COLO668 (cell line): ENCODE measurements around the gene LAMA3.

Experiments used
- DNase-seq: peaks from one replicate; lab custom pipeline; 2025; ENCODE audit not compliant: unreplicated experiment; lab: John Stamatoyannopoulos, UW

Gene LAMA3

GRCh38 chr18:23772327-23773024, 83.2 kb downstream of the LAMA3 start:
- no peak for DNase-seq

DNA sequence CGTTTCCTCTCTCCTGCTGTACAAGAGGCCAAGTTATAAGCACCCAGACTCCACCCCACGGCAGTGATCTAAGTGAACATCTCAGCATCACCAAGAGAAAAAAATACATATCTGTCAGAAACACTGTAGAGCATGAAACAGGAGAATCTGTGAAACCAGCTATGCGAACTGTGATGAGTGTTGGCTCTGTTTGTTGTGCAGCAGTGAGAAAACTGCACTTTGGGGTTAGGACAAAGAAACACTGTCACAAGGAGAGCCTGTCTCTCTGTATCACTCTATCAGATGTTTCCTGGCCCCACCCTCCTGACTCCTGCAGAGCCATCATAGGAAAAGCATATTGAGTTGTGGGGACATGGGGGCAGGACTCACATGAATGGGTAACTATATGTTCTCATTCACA, 87.1 kb downstream of the LAMA3 start:
- no peak for DNase-seq

- no peak for DNase-seq
Observed at GRCh38 chr18:23778828-23779227, 89.6 kb downstream of the LAMA3 start.

DNA sequence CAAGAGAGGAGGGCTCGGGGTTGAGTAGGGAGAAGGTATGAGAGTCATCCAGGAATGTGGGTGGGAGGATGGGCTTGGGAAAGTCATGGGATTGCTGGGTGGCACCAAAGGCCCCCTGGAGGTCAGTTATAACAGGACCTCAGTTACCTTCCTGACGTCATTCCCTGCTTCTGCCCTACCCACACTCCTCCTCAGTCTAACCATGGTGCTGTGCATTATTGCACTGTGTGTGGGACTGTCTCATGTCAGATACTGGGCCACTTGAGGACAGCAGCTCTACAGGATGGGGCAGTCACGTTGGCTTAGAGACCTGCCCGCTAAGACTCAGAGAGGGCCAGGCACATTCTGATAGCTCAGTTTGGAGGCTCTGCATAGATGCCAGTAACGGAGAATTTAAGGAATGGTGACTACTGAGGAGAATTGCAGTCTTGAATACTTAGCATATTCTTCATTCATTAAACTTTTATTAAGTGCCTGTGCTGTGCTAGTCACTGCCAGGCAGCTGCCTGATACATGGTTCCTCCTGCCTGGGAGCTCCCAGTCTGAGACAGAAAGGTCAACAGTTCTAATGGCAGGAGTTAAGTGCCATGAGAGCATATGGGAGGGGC, 90.5 kb downstream of the LAMA3 start:
- DNase-seq: no peak

DNA sequence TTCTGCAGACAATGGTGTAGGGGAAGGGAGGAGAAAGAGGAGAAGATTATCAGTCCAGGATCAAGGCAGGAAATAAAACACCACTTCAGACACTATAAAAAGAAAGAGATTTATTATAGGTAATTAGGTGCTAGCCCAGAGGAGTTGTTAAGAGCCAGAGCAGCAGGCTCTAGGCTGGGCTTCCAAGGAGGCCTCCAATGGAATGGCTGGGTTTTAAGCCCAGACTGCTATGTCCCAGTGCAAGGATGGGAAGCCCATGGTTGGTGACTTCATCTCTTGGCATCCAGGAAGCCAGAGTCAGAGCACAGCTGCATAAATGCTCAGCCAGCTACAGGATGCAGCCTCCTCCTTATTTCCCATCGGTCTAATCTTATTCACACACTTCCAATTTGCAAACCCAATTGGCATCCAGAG, 95.6 kb downstream of the LAMA3 start:
- no peak for DNase-seq

- no peak for DNase-seq
Observed at GRCh38 chr18:23793051-23793450, 103.8 kb downstream of the LAMA3 start.

DNA sequence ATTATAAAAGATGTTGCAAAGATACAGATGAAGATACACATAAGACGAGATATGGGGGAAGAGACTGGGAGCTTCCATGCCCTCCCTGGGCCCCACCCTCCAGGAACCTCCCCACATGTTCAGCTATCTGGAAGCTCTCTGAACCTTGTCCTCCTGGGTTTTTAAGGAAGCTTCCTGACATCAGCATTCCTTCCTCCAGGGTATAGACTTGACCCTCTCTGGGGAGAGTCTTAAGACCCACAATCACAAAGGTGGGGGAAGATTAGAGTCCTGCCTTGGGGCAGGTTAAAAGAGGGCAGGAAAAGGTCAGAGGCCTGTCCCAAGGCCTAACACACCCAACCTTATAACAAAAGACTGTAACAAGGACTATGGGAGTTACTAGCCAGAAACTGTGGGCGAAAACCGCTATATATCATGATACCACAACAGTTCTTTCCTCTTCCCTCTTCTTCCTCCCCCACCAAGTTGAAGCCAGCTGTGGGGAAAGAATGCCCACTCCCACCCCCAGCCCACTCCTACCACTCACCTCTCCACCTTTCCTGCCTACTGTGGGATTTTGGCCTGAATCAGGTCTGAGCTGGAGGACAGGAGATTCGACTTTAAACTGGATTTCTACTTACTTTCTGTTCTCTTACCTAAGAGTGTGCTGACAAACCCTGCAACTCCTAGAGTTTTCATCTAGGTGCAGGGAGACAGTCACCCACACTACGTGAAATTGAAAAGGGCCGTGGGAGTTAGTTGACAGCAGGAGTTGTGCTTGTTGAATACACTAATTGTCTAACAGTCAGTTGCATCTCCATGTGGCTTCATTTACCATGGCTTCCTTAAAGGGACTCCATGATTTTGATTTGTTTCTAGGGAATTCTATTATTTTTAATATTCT, 105.0 kb downstream of the LAMA3 start:
- DNase-seq: no peak

DNA sequence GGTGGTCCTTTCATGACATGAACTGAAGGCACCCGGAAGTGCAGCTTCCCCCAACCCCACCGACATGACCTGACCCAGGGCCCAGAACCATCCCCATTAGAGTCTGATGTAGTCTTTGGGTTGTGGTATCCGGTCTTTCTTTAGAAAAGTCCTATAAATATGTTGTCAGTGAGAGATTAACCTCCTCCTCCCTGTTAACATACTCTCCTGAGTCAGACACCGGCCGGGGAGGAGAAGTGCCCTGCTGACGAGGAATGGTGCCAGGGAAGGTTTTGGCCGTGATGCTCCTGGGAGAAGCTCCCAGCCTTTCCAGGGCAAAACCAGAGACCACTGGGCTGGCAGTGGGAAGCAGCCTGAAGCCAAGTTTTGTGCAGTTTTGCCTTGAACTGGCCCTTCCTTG, 109.0 kb downstream of the LAMA3 start:
- no peak for DNase-seq

DNA sequence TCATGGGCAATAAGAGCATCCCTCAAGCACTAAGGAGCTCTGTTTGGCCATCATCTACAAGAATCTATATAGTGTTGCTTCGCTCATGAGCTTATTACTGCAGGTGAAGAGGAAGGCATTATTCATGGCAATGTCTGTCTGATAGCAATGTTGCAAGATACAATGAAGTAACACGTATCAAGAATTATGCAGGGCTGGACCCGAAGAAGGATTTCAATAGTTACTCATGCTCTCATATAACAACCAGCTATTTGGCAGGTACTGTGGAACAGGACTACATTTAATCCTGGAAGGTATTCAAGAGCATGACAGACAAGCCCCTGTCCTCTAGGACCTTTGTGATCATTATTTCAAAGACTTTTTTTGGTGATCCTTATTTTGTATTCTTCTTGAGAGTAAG, 109.6 kb downstream of the LAMA3 start:
- no peak for DNase-seq

DNA sequence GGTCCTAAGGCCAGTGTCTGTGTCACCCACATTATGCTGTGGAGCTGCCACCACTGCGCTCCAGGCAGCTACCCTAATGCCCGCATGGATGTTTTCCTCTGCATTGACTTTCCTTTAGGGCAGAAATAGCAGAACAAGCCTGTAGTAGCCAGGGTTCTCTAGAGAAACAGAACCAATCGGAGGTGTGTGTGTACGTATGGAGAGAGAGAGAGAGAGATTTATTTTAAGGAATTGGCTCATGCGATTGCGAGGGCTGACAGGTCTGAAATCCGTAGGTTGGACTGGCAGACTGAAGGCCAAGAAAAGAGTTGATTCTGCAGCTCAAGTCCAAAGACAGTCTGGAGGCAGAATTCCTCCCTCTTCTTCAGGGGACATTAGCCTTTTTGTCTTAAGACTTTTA, 110.3 kb downstream of the LAMA3 start:
- DNase-seq: no peak

DNA sequence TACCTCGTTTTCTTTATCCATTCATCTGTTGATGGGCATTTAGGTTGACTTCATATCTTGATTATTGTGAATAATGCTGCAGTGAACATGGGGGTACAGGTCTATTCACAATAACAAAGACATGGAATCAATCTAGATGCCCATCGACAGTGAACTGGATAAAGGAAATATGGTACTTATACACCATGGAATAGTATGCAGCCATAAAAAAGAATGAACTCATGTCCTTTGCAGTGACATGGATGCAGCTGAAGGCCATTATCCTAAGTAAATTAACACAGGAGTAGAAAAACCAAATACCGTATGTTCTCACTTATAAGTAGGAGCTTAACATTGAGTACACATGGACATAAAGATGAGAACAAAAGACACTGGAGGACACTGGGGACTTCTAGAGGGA, 111.6 kb downstream of the LAMA3 start:
- no peak for DNase-seq

DNA sequence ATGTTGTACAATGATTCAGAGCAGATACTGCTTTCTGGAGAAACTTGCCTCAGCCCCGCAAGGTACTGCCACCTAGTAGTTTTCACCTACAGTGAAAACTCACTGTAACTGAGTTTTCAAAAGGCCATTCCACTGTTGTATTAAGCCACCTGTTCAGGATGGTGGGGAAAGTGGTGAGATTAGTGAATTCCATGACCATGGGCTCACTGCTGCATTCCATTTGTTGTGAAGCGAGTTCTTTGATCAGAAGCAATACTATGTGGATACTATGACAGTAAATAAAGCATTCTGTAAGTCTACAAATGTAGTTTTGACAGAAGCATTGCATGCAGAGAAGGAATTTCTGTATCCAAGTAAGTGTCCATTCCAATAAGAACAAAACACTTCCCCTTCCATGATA, 113.6 kb downstream of the LAMA3 start:
- DNase-seq: no peak

DNA sequence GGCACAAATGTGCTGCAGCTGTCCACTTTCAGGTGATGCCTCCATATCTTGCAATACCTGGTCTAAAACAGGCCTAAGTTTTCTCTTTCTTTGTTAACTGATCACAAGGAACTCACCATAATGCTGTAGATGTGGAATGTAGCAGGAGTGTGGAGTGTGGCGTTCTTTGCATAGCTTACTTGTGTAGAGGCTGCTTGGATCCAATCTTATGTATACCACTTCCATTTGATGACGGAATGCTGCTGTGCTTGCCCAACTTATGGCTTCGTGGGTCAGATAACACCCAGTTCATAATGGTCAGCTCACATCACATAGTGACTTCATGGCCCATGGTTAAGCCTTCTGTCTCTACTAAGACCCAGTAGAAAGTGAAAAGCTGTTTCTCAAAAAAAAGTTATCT, 114.5 kb downstream of the LAMA3 start:
- no peak for DNase-seq

GRCh38 chr18:23805898-23806297, 116.6 kb downstream of the LAMA3 start:
- DNase-seq: no peak

DNA sequence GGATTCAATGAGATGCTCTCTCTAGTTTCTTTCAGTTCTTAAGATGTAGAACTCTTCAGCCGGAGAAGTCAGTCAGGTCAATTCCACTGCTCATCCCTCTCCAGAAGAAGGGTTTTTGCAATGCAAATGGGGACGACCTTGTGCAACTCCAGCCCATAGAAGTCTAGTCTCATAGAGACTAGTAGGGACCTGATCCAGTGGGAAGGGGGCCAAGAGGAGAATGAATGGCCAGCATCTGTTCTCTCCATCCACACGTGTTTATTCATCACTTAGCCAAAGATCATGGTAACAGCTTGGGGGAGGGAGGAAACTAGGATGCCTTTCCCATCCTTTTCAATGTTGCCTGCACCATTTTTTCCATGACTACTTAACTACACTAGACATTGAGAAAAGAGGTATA, 120.2 kb downstream of the LAMA3 start:
- no peak for DNase-seq

GRCh38 chr18:23810396-23810795, 121.1 kb downstream of the LAMA3 start:
- DNase-seq: no peak

- DNase-seq: no peak
Observed at GRCh38 chr18:23811176-23811575, 121.9 kb downstream of the LAMA3 start.

DNA sequence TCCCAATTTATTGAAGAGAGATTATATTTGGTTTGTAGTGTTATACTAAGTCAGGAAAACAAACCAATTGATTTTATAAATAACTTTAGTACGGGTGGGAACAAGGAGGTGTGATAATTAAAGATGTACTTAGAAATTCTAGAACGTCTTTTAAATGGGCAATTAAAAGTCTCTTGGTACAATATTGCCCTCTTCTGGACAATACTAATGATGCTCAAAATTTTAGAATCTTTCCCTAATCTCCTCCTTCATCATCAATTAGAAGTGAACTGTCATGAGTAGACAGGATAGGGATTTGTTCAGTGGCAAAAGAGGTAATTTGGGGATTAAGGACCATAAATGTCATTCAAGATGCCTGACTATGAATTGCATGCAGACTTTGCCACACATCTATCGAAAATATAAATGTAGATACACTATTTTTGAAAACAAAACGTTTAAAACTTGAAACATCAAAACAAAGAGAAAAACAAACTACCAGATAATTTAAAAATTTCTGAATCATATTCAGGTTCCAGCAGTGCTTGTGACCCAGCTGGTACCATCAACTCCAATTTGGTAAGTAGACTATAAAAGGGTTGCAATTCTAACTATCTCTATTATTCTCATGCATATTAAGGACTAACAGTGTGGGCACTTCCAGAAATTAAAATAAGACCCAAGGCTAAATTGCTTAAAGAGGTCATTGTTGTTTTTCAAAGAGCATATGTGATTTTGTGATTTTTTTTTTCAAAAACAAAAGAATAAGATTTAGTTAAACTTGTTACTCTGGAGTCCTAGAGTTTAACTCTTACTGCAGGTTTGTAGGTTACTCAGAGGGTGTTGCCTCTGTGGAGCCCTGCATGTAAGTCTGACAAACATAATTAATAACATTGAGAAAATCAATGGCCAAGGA, 123.5 kb downstream of the LAMA3 start:
- no peak for DNase-seq

- DNase-seq: no peak
Observed at GRCh38 chr18:23814991-23815614, 125.8 kb downstream of the LAMA3 start.

DNA sequence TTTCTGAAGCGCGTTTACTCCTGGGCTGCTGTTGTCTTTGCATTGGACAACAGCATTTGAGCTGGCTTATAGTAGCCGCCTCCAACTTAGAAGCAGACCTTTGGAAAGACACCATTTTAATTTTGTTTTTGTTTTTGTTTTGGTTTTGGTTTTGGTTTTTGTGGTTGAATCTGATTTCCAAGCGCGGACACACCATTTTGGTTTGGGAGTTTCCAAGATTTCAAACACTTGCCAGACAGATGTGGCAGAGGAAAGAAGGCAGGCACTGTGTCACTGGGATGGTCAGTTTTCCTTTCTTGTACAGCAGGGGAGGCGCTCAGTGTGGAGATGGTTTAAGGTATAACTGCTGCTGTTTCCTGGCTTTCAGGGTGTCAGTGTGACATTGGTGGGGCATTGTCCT, 126.8 kb downstream of the LAMA3 start:
- DNase-seq: no peak

GRCh38 chr18:23816740-23817139, 127.5 kb downstream of the LAMA3 start:
- DNase-seq: no peak
